Smooth muscle cell (in vitro differentiated cells): ENCODE measurements around the gene RPLP1. TPM values are rescaled to one million over a fixed set of nuclear protein-coding genes. Genes with fewer than 3 reads are reported as not detected.

Experiments used
- DNase-seq: peaks from one replicate; lab custom pipeline; 2025; ENCODE audit not compliant: unreplicated experiment; lab: John Stamatoyannopoulos, UW
- H2AFZ ChIP-seq: fragments of 200-600 bp; sonication (generic); 2 replicates; pipeline ENCODE4 v1.6.0; 2016; ENCODE audit warnings: antibody characterized with exemption, low read depth, mild to moderate bottlenecking
- H3F3A ChIP-seq: fragments of 200-600 bp; sonication (generic); 2 replicates; pipeline ENCODE4 v1.6.0; 2017; ENCODE audit warnings: antibody characterized with exemption, low read depth
- H3K27ac ChIP-seq: fragments of 200-600 bp; sonication (generic); 2 replicates; pipeline ENCODE4 v1.5.1; 2016; ENCODE audit warnings: low read depth, mild to moderate bottlenecking
- H3K27me3 ChIP-seq: fragments of 200-600 bp; sonication (generic); 2 replicates; pipeline ENCODE4 v1.6.1; 2016; ENCODE audit warnings: low read depth, mild to moderate bottlenecking
- H3K36me3 ChIP-seq: fragments of 200-600 bp; sonication (generic); 2 replicates; pipeline ENCODE4 v1.5.1; 2016; ENCODE audit warnings: low read depth
- H3K4me1 ChIP-seq: fragments of 200-600 bp; sonication (generic); 2 replicates; pipeline ENCODE4 v1.5.1; 2016; ENCODE audit warnings: low read depth
- H3K4me2 ChIP-seq: fragments of 200-600 bp; sonication (generic); 2 replicates; pipeline ENCODE4 v1.6.0; 2016; ENCODE audit warnings: mild to moderate bottlenecking
- H3K4me3 ChIP-seq: fragments of 200-600 bp; sonication (generic); 2 replicates; pipeline ENCODE4 v1.5.1; 2016; ENCODE audit warnings: mild to moderate bottlenecking
- H3K79me2 ChIP-seq: fragments of 200-600 bp; sonication (generic); 2 replicates; pipeline ENCODE4 v1.6.0; 2016; ENCODE audit warnings: low read depth, mild to moderate bottlenecking
- H3K9ac ChIP-seq: fragments of 200-600 bp; sonication (generic); 2 replicates; pipeline ENCODE4 v1.6.0; 2016; ENCODE audit warnings: low read depth
- H3K9me3 ChIP-seq: fragments of 200-600 bp; sonication (generic); replicated peaks from 2 replicates; pipeline ENCODE4 v1.5.1; 2016; ENCODE audit warnings: low read depth
- H4K20me1 ChIP-seq: fragments of 200-600 bp; sonication (generic); 2 replicates; pipeline ENCODE4 v1.6.0; 2016; ENCODE audit warnings: low read depth
- CTCF ChIP-seq: fragments of 200-600 bp; sonication (generic); IDR thresholded peaks from 2 replicates; pipeline ENCODE4 v1.5.1; 2017; ENCODE audit warnings: borderline replicate concordance, mild to moderate bottlenecking, antibody characterized with exemption; ENCODE audit not compliant: insufficient read depth, poor library complexity, severe bottlenecking
- WGBS: methylation state at CpG from one replicate; pipeline ENCODE4 v1.1.7; 2016; ENCODE audit warnings: low lambda C conversion rate; 5-methylcytosine and 5-hydroxymethylcytosine counted together
- polyA plus RNA-seq: library from polyadenylated mRNA; unstranded; fragments of >200 nt; fragmentation: Nextera tagmentation; extraction: Ambion mirVana; gene quantifications from 2 replicates; pipeline ENCODE4 v1.2.1, GENCODE V29; 2016
- small RNA-seq: library from RNA; depleted of rRNA; stranded (forward); fragments of <200 nt; gene quantifications from one replicate; pipeline ENCODE3, GENCODE V24; 2014
- total RNA-seq: library from RNA; depleted of rRNA; stranded (reverse); fragments of >200 nt; gene quantifications from 2 replicates; pipeline ENCODE4 v1.2.3, GENCODE V29; 2014

The RPLP1 gene
- total and polyA plus RNA-seq, 2 experiments from 2014 or later: 375 to 1,155 TPM

DNA sequence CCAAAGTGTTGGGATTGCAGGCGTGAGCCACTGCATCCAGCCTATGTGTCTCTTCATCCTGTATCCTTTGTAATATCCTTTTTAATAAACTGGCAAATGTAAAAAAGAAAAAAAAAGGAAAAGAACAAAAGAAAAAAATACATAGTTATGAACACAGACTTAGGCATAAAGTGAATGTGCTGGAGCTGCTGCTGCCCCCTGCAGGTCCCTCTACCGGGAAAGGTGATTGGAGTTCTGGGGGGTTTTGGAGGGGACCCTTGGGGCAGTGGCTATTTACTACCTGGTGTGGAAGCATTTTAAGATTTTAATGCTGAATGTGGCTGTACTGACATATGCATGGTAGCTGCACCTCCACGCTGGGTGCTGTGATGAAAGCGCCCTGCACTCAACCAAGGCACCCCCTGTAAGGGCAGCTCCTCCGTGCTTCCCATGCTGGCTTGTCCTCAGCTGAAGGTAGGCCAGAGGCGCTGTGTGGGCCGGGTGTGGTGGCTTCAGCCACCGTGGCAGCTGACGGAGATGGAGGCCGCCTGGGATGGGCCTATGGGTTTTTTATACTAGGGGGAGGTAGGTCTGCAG, 49.9 kb downstream of the RPLP1 start:
- no peak overlapping the region for H3K9ac ChIP-seq
- 91% methylated on average over 10 of the region's 10 CpGs for WGBS
- no peaks in the 10 kb centered on the region for H4K20me1 ChIP-seq
- H2AFZ ChIP-seq: no peak overlapping the region
- H3K36me3 ChIP-seq: no peaks in the 10 kb centered on the region
- no peak overlapping the region for H3K4me2 ChIP-seq
- no peak overlapping the region for H3K27ac ChIP-seq
- H3K4me1 ChIP-seq: peaks cover 6% of the 10 kb centered on the region
- H3K4me3 ChIP-seq: no peak overlapping the region
- H3K27me3 ChIP-seq: no peaks in the 10 kb centered on the region
- no peaks in the 10 kb centered on the region for H3K79me2 ChIP-seq
- no peak for DNase-seq
- H3F3A ChIP-seq: no peaks in the 10 kb centered on the region
- TF ChIP-seq CTCF: peak; percentile 11
- H3K9me3 ChIP-seq: no peaks in the 10 kb centered on the region

DNA sequence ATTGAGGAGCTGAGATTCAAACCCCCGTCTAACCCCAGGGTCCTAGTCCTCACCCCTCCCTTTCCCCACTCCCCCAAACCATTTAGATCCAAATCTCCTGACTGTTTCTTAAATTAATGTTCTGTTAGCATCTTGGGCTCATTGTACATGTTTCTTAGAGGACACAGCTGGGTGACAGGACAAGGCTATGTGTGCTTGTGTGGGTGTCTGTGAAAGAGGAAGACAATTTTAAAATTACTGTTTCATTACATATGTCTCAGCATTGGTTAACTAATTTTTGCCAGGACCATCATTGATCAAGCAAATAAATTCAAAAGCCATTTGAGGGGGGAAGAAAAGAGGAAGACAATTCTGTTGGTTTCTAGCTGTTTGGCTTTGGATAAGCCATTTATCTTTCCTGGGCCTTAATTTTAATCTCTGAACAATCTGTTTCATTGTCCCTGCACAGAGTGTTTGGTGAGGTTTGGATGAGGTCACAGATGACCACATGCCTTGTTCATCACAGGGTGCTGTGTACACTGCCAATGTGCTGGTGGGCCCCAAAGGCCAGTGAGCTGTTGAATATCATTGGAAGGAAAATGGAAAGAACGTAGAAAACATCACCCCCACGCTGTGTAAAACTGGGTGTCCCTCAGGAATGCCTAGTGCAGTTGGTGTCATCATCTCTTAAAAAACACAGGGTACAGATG, 51.9 kb downstream of the RPLP1 start:
- no peak for DNase-seq
- H2AFZ ChIP-seq: no peak overlapping the region
- H3K4me3 ChIP-seq: no peak overlapping the region
- H3K9me3 ChIP-seq: no peaks in the 10 kb centered on the region
- no peaks in the 10 kb centered on the region for H3K79me2 ChIP-seq
- no peak overlapping the region for H3K4me2 ChIP-seq
- H3K9ac ChIP-seq: no peak overlapping the region
- H3K4me1 ChIP-seq: peaks cover 4% of the 10 kb centered on the region
- TF ChIP-seq CTCF: no peak
- H3K27me3 ChIP-seq: no peaks in the 10 kb centered on the region
- no peaks in the 10 kb centered on the region for H4K20me1 ChIP-seq
- H3K36me3 ChIP-seq: no peaks in the 10 kb centered on the region
- no peak overlapping the region for H3K27ac ChIP-seq
- no peaks in the 10 kb centered on the region for H3F3A ChIP-seq
- WGBS: 70% methylated on average over 3 of the region's 3 CpGs

Small RNA genes lying within 50 kb of the gene (small RNA-seq; reads per million reads assigned to genes)
- not detected for gene RF00012

Other genes with a start within 250 kb of the RPLP1 start
- gene PAQR5, start 153.9 kb upstream of the RPLP1 start, total RNA-seq: 1.6 and 2.6 TPM in 2 replicates
- gene PAQR5, start 153.9 kb upstream of the RPLP1 start, polyA plus RNA-seq: 1.2 and 1.5 TPM in 2 replicates
- gene KIF23, start 38.5 kb upstream of the RPLP1 start, total RNA-seq: 37.4 and 44.1 TPM in 2 replicates
- gene KIF23, start 38.5 kb upstream of the RPLP1 start, polyA plus RNA-seq: 14.3 and 15.0 TPM in 2 replicates